CD4-positive, alpha-beta T cell treated with Interleukin-17A for 1 hour (primary cell): ENCODE data around the gene NDST3.

Experiments used
- DNase-seq: peaks from one replicate; pipeline ENCODE4 v3.0.0-alpha.2; 2020

NDST3 gene

DNA sequence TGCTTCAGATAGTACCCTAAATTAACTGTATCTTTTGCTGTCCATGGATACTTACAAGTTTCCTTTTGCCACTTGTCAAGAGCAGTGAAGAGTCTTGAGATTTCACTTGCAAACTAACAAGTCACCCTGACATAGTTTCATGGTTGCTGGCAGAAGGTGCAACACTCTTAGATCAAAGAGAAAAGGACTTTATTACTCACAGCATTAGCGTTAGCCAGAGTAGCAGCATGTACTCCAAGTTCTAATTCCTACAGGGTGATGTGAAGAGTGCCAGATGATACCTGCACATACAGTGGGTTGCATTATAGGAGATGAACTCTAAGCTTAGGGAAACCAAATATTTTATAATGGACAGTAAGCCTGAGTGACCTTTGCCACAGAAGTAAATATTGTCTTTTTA is 47.9 kb downstream of the NDST3 start:
- DNase-seq = no peak

DNA sequence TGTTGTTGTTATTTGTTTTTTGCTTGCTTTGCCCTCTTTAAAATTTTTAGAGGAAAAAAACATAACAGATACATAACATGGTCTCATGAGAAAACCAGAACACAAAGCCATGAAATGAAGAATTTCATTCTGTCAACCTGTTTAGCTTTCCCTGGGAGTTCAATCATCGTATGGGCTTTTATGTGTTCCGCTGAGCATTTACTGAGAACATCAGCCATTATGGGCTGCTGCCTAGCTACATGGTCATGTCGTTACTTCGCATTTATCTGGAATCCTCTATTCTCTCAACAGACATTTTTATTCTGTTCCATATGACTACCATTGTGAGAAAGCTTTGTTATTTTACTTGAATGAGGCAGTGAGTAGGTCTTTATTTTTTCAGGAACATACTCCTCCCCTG is 51.4 kb downstream of the NDST3 start:
- no peak for DNase-seq

GRCh38 chr4:118086344-118086743 is 52.1 kb downstream of the NDST3 start:
- DNase-seq = no peak

DNA sequence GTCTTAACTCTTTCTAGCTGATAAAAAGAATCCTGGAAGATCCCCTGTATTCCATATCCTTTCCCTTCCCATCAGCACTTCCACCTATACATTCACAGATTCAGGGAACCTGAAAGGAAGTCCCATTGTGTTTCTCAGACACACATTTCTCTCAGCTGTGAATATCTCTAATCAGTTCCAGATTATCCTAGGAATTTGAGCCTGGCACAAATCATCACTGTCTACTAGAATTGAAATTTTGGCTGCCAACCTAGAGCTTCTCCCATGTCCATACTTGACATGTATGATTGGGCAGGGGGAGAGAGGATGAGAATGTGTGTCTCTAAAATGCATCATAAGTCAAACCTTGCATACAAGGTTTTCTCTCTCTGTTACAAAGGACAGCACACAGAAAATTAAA is 53.1 kb downstream of the NDST3 start:
- DNase-seq = no peak

DNA sequence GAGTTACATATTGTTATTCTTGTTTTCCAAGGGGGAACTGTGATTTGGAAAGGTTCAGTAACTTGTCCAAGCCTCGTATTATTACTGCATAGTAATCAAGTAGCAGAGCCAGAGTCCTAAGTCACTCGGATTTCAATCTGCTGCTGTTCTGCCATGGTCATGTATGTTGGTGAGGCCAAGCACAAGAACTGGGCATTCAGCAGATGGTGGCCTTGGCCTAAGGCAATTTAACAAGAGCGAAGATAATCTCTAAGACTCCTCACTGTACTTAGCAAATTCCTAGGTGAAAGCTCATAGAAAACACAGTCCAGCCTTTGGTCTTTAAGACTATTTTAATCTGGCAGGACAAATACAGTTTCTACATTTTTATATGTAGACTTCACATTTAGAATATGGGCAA is 64.8 kb downstream of the NDST3 start:
- no peak for DNase-seq

DNA sequence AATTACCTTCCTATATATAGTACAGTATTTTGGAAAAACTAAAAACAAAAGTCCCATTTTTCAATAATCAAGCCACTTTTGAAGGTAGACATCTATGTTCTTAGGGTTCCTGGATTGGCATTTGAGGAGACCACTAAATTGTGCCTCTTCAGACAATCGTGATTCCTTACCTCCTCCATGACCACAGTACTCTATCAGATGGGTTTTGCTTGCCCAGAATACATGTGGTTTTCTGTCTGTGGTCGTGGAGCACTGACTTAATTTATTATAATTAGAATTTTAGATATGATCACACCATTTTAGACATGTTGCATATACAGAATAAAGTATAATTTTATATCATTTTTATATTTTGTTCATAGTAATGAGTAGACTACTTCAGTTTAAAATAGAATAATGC is 67.9 kb downstream of the NDST3 start:
- no peak for DNase-seq

GRCh38 chr4:118112117-118113046 is 78.1 kb downstream of the NDST3 start:
- DNase-seq = no peak

GRCh38 chr4:118113220-118113619 is 78.9 kb downstream of the NDST3 start:
- no peak for DNase-seq

GRCh38 chr4:118114720-118115119 is 80.4 kb downstream of the NDST3 start:
- no peak for DNase-seq

DNA sequence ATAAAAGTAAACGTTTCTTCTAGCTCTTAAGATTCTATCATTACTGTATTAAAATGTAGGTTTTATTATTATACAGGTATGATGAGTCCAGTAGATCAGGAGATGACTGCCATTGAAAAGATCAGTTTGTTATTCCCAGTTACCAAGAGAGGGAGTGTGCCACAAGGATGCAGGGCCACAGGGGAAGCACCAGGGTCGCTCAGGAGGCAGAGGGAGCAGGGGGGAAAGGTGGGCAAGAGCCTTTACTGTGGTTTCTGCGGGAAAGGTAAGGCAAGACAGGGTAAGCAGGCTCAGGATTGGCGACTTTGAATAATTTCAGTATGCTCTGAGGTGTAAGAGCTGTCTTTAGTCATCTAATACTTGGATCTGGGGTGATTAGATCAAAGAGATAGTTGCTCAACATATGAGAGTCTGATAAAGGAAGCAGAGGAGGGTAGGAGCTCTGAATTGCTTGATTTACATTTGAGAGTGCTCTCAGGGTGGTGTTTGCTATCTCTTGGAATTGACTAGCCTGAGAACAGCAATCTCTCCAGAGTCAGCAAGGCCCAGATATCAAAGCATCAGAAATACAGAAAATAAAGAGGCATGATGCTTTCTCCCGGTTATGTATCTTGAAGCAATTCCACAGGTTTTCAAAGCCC is 86.0 kb downstream of the NDST3 start:
- DNase-seq = no peak

- DNase-seq = no peak
Measured at GRCh38 chr4:118124997-118125396, 90.7 kb downstream of the NDST3 start.

GRCh38 chr4:118139241-118139640 is 105.0 kb downstream of the NDST3 start:
- DNase-seq = no peak

GRCh38 chr4:118141240-118141639 is 107.0 kb downstream of the NDST3 start:
- DNase-seq = no peak

- no peak for DNase-seq
Measured at GRCh38 chr4:118154649-118155048, 120.4 kb downstream of the NDST3 start.

DNA sequence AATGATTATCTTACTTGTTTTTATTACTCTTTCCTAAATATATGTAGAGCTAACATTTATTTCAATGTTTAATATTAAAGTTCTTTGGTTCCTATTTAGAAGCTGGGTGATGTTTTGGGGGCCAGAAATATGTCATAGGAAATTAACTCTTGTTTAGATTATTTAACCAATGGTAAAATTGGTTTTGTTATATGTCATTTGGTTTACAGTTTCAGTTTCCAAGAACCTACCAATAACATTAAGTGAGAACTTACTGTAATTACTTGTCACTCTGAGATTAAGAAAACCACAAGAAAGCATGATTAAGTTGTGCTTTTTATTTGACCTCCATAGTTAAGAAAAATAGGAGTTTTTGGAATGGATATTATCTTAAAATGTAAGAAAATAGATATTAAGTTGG is 121.2 kb downstream of the NDST3 start:
- DNase-seq = no peak

DNA sequence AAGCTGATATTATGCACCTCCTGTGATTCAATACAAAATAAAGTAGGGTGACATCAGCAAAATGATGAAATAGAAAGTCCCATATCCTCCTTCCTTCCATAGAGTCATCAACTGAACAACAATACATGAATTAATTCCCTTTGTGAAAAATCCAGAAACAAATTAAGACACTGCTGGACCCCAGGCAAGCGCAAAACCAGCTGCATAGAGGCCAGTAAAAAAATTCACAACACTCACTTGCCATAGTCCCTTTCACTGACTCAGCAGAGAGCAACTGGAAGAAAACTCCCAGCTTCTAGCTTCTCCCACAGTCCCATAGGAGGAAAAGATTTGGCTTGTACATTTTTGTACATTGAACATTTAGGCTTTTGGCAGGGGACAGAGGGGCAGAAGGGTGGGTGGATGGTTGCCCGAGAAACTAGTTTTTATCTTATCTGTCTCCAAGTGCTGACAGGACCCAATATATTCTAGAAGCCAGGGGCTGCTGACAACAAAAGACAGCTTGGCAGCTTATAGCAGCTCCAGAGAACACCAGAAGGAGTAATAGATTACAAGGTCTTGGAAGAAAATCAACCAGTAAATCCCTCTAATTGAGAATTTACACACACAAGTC is 124.6 kb downstream of the NDST3 start:
- DNase-seq = no peak

DNA sequence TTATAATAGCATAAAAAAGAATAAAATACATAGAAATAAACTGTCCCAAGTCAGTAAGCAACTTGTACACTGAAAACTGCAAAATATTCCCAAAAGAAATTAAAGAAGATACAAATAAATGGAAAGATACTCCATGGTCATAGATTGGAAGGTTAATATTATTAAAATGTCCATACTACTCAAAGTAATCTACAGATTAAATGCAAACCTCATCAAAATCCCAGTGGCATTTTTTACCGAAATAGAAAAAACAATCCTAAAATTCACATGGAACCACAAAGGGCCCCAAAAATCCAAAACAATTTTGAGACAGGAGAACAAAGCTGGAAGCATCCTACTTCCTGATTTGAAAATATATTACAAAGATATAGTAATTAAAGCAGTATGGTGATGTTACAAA is 133.0 kb downstream of the NDST3 start:
- no peak for DNase-seq

DNA sequence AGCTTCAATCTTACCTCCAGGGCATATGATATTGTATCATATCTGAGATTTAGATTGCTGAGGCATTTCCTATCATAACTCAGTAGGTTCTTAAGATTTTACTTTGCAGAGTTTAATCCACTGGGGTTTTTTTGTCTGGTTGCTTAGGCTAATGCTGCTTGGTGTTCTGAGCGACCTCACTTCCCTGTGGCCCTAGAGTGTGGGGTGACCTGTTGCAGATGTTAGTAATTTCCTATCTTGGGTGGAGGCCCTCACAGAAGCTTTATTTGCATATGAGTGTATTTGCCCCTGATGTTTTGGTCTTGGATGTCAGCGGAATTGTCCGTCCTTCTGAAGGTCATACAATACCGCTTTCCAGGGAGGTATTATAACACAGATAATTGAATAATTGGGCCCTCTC is 137.1 kb downstream of the NDST3 start:
- DNase-seq = no peak

DNA sequence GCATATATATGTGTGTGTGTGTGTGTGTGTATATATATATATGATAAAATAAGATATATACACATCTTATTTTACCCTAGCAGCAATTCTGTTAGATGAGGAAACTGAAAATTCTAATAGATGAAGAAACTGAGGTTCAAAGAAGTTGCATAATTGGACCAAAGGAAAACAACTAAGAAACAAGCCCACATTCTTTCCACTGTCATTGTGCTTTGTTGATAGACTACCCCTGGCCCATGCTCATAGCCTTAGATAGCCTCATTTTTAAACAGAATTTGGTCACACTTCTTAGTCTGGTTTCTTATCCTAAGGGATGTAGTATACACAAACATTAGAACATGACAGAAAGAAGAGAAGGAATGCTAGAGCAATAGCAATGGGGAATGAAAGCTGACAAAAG is 138.8 kb downstream of the NDST3 start:
- no peak for DNase-seq

DNA sequence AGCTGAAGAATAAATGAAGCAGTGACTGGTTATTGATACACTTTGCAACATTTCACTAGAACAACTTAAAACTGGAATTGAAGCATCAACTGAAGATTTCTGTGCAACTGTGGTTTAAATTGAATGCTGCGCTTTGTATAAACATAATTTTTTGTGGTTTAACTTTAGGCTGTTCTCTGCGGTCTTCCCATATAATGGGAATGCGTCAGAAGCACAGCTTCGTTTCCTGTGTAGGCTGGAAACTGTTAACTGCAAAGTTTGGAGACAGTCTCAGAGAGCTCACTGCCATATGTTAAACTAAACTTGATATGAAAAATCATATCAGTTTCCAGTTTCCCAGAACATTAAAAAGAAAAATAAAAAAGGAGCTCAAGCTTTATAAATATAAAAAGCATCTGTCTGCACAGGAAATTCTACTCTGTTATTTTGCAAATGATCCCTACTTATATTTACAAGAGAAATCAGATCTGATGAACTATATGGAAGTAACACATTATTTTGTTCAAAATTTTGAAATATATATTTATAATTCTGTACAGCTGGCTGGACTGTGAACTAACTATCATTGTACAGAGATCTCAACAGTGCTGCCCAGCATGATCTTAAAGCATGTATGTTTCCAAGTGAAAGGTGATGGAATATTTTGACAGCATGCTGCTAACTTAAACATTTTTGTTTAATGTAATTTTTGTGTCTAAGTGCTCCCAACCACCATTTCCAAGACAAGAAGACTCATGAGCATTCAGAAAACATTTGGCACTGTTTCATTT is 139.9 kb downstream of the NDST3 start:
- DNase-seq = no peak

DNA sequence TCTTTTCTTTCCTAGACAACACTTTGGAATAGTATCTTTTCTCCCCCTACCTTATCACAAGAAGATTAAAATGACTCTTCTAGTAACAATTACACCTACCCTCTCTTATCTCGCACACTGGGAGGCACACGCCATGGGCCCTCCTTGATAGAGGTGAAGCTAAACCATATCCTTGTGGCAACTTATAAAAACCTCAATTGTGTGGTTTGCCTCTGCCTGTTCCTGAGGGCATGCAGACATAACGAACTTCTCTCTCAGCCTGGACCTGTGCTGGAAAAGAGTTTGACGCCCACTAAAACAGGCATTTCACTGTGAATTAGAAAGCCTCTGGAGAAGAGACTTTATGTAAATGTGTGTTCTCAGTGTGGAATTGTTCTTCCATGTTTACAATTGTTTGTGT is 141.2 kb downstream of the NDST3 start:
- no peak for DNase-seq

DNA sequence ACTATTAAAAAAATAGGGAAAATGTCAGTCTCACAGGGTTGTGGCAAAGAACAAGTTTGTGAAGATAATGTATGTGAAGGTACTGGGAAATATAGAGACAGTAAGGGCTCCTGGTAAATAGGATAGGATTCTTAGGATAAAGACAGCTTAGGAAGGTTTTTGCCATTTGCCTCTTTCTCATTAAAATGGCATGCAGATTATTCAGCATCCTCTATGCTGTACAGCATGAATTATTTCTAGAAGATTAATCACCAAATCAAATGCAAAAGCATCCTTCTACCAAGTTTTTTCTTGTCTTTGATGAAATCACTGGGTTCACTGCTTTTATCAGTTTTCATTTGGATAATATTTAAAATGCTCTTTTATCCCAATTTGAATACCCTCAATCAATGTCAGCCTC is 142.8 kb downstream of the NDST3 start:
- no peak for DNase-seq

DNA sequence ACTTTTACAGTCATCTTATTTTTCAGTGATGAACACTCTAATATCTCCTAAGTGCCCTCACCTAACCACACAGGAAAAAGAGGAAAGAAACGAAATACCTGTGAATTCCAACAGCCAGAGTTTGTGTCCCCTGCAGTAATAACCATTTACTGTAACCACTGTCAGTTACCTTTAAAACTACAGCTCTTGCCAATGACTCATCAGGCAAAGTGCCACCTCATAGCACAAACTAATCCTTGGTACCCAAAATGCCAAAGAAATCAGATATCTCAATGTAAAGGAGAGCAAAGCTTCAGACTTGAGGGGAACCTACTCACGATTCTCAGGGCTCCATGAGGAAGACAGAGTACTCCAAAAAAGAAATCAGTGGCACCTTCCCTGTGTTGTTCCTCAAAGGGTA is 146.5 kb downstream of the NDST3 start:
- DNase-seq = no peak
